Activated CD4-positive, alpha-beta T cell treated with anti-CD3 and anti-CD28 coated beads for 36 hours (primary cell): ENCODE results near the gene DNAJC9. TPM values are rescaled to one million over a fixed set of nuclear protein-coding genes. Genes with fewer than 3 reads are reported as not detected.
A peak's percentile ranks its signal among the peaks of the same experiment; 100 is the strongest.

Experiments
- ATAC-seq: fragments of 200-7000 bp; cut with Tn5 transposase; one replicate; pipeline ENCODE4 v1.10.0; 2021; ENCODE audit warnings: mild to moderate bottlenecking, moderate library complexity
- CTCF ChIA-PET: fragments of 350-600 bp; sonication (Branson Sonifier 250); formaldehyde crosslinking; loops from one replicate; lab custom pipeline; 2021; ENCODE audit warnings: antibody characterized with exemption; lab: Charles Lee
- POLR2A ChIA-PET: fragments of 350-600 bp; sonication (Branson Sonifier 250); formaldehyde crosslinking; loops from one replicate; lab custom pipeline; 2021; ENCODE audit warnings: antibody characterized with exemption, inconsistent platforms; lab: Charles Lee
- DNase-seq: peaks from one replicate; pipeline ENCODE4 v3.0.0-alpha.2; 2020
- H3K27ac Mint-ChIP-seq: one replicate; pipeline ENCODE4 v1.8.0; 2021; ENCODE audit warnings: mixed read lengths
- H3K27me3 Mint-ChIP-seq: one replicate; pipeline ENCODE4 v1.8.0; 2021; ENCODE audit warnings: mixed read lengths
- H3K36me3 Mint-ChIP-seq: one replicate; pipeline ENCODE4 v1.8.0; 2021; ENCODE audit warnings: low read depth, mixed read lengths
- H3K4me1 Mint-ChIP-seq: one replicate; pipeline ENCODE4 v1.8.0; 2021; ENCODE audit warnings: mixed read lengths
- H3K4me3 Mint-ChIP-seq: one replicate; pipeline ENCODE4 v1.8.0; 2021; ENCODE audit warnings: mild to moderate bottlenecking, moderate library complexity, mixed read lengths
- H3K9me3 Mint-ChIP-seq: one replicate; pipeline ENCODE4 v1.8.0; 2021; ENCODE audit warnings: low read depth, mixed read lengths
- intact Hi-C, 2 experiments: fragments of 100-400 bp; cut with DNase I in 1 of 2; cut with micrococcal nuclease in 1 of 2; formaldehyde crosslinking; loops; one replicate each; pipeline versions ENCODE4 v1.14.2 to v1.15.1; 2022 to 2024; cut with DNase I, micrococcal nuclease
- total RNA-seq, 2 experiments: library from RNA; stranded (reverse); gene quantifications; one replicate each; pipeline ENCODE4 v1.2.3, GENCODE V29; 2021

DNAJC9 gene, protein sequence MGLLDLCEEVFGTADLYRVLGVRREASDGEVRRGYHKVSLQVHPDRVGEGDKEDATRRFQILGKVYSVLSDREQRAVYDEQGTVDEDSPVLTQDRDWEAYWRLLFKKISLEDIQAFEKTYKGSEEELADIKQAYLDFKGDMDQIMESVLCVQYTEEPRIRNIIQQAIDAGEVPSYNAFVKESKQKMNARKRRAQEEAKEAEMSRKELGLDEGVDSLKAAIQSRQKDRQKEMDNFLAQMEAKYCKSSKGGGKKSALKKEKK
- 10 to 100 TPM; 36.9 to 45.4 TPM for total RNA-seq

DNA sequence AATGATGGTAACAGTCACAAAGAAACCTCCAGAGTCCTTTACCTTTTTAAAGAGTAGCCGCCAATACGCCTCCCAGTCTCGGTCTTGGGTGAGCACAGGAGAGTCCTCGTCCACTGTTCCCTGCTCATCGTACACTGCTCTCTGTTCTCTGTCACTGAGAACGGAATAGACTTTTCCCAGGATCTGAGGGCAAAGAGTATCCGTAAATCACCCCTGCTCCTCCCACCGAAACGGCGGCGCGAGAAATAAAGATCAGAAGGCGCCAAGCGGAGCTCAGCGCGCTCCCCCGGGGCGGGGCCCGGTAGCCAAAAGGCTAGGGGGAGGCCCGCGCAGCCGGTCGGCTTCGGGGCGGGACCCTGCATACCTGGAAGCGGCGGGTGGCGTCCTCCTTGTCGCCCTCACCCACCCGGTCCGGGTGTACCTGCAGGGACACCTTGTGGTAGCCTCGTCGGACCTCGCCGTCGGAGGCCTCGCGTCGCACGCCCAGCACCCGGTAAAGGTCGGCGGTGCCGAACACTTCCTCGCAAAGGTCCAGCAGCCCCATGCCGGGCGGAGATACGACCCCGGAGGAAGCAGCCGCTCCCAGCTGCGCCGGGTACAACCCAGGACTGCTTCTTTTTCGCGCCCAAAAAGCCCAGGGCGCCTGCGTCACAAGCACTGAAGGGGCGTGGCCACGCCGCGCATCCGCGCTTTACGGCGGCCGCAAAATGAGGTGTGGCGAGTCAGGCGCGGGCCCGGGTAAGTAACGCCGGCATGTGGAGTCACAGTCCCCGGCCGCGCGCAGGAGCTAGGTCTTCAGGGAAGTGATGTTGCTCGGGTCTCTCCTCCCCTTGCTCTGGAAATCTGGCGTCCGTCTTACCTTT lies at the start of gene DNAJC9:
TSS of gene DNAJC9 (minus strand) at position 610 of the 863 bp plus-strand sequence. CDS start at position 544, 66 bp downstream.
- Mint-ChIP-seq H3K36me3 (peaks cover 83% of the 10 kb centered on the region), H3K4me3 (peak within 1 kb of the TSS; percentile 99), H3K27ac (peak within 1 kb of the TSS; percentile 97), H3K9me3 (no peaks in the 10 kb centered on the region), H3K4me1 (peaks cover 58% of the 10 kb centered on the region), H3K27me3 (no peaks in the 10 kb centered on the region)
- CTCF ChIA-PET: interaction anchor here (0.6 to 1.5 kb wide), 4 partner anchors 11 to 63 kb away, joined by 3 to 8 read pairs (median 4); no protein-coding TSS in a partner anchor
- POLR2A ChIA-PET: interaction anchor here (0.6 to 3.3 kb wide), 16 partner anchors 9 to 1721 kb away, joined by 3 to 21 read pairs (median 4); partner anchors contain the start of genes ANXA7, ECD, FAM149B1 and P4HA1
- ATAC-seq (peak; percentile 94), DNase-seq (peak; percentile 99)
- intact Hi-C loops: loop anchor here (1.0 to 10.0 kb wide), 17 partner anchors 79 to 1965 kb away; partner anchors contain the start of genes P4HA1 (in 2 of the 2), ANAPC16 (in 1 of the 2), ANXA7 (in 1 of the 2) and ASCC1 (in 1 of the 2)

DNA sequence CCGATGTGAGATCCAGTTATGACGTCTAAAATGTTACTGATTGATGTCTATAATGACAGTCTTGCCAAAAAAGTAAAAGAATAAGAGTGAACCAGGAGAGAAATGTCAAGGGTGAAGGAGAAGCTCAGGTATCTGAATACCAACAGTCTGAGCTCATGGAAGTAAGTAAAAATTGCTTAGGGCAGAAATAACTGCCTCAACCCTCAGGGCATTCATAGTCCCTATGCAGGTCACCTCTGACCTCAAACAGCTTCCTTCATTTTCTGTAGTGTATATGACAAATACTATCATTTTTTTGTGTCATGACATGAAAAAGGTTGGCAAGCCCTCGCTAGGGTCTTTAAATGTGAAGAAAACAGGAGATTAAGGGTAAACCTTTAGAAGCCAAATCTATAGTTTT lies 46.4 kb upstream of the DNAJC9 start:
- ATAC-seq (no peak), DNase-seq (no peak)
- no peak overlapping the region for H3K27ac Mint-ChIP-seq
- H3K27me3 Mint-ChIP-seq: no peaks in the 10 kb centered on the region
- POLR2A ChIA-PET: no interaction called here
- peaks cover 7% of the 10 kb centered on the region for H3K36me3 Mint-ChIP-seq
- H3K9me3 Mint-ChIP-seq: no peaks in the 10 kb centered on the region
- no peak overlapping the region for H3K4me3 Mint-ChIP-seq
- intact Hi-C loops: no loop called here
- no peaks in the 10 kb centered on the region for H3K4me1 Mint-ChIP-seq
- CTCF ChIA-PET: interaction anchor here (0.6 kb wide), 1 partner anchor 264 kb away, joined by 3 read pairs; no protein-coding TSS in a partner anchor

DNA sequence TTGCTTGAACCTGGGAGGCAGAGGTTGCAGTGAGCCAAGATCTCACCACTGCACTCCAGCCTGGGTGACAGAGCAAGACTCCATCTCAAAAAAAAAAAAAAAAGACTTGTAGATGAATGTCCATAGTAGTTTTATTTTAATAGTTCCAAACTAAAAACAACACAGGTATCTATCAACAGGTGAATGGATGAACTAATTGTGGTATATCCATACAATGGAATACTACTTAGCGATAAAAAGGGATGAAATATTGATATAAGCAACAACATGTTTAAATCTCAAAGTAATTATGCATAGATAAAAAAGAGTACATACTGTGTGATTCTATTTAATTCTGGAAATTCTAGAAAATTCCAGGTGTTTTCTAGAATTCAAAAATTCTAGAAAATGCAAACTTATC lies 42.9 kb upstream of the DNAJC9 start:
- ATAC-seq (no peak), DNase-seq (no peak)
- Mint-ChIP-seq H3K36me3 (peaks cover 7% of the 10 kb centered on the region), H3K9me3 (no peaks in the 10 kb centered on the region), H3K27me3 (no peaks in the 10 kb centered on the region), H3K27ac (no peak overlapping the region), H3K4me3 (no peak overlapping the region), H3K4me1 (no peaks in the 10 kb centered on the region)
- CTCF ChIA-PET: no interaction called here
- POLR2A ChIA-PET: no interaction called here
- intact Hi-C loops: no loop called here

DNA sequence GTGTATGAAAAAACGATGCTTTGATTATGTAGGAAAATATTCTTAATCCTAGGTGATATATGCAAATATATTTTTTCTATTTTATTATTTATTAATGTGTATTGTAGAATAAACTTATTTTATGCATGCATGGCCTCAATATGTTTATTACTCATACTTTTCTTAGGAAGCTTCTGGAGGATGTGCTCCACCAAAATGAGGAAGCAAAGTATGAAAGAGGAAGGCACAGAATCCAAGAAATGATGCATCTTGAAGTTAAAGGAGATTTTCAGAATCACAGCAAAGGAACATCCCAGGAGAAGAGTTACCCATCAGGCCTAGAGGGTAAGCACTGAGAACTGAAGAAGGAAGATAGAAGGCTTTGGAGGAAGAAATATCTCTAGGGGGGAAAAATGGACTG lies 40.4 kb upstream of the DNAJC9 start:
- ChIA-PET CTCF (no interaction called here), POLR2A (no interaction called here)
- no peaks in the 10 kb centered on the region for H3K9me3 Mint-ChIP-seq
- intact Hi-C loops: no loop called here
- H3K4me1 Mint-ChIP-seq: no peaks in the 10 kb centered on the region
- H3K36me3 Mint-ChIP-seq: peaks cover 7% of the 10 kb centered on the region
- no peaks in the 10 kb centered on the region for H3K27me3 Mint-ChIP-seq
- no peak overlapping the region for H3K27ac Mint-ChIP-seq
- no peak overlapping the region for H3K4me3 Mint-ChIP-seq
- ATAC-seq: no peak
- no peak for DNase-seq

DNA sequence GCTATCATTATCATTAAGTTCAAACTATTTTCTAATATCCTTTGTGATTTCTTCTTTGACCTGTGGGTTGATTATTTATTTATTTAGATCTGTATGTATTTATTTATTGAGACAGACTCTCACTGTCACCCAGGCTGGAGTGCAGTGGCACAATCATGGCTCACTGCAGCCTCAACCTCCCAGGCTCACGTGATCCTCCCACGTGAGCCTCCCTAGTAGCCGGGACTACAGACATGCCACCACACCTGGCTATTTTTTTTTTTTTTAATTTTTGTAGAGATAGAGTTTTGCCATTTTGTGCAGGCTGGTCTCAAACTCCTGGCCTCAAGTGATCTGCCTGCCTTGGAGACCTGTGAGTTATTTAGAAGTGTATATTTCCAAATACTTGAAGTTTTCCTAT lies 34.0 kb upstream of the DNAJC9 start:
- no peaks in the 10 kb centered on the region for H3K36me3 Mint-ChIP-seq
- ATAC-seq (no peak), DNase-seq (no peak)
- no peaks in the 10 kb centered on the region for H3K4me1 Mint-ChIP-seq
- H3K9me3 Mint-ChIP-seq: no peaks in the 10 kb centered on the region
- no peak overlapping the region for H3K4me3 Mint-ChIP-seq
- no peaks in the 10 kb centered on the region for H3K27me3 Mint-ChIP-seq
- no peak overlapping the region for H3K27ac Mint-ChIP-seq
- ChIA-PET CTCF (no interaction called here), POLR2A (interaction anchor here (0.6 kb wide), 1 partner anchor 119 kb away, joined by 4 read pairs; no protein-coding TSS in a partner anchor)
- intact Hi-C loops: no loop called here

DNA sequence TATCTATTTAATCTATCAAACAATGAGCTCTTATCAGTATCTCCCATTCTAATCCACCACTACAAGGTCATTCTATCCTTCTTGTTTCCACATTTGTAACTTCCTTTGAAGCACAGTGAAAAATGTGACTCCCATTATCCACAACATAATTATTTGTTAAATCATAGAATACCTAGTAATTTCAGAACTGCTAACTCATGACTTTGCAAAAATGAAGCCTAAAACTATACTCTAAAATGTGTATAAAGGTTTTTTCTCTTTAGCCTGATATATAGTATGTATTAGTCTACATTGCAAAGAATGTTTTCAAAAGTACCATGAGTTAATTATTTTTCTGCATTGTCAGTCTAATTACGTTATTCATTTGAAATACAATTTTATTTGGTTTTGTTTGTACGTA lies 17.4 kb upstream of the DNAJC9 start:
- intact Hi-C loops: loop anchor here in 1 of 2 experiments (1.0 kb wide), 1 partner anchor 380 kb away; no protein-coding TSS in a partner anchor
- Mint-ChIP-seq H3K27me3 (no peaks in the 10 kb centered on the region), H3K9me3 (no peaks in the 10 kb centered on the region), H3K4me3 (no peak overlapping the region), H3K4me1 (peaks cover 3% of the 10 kb centered on the region), H3K27ac (no peak overlapping the region), H3K36me3 (no peaks in the 10 kb centered on the region)
- ChIA-PET POLR2A (interaction anchor here (1.0 kb wide), 1 partner anchor 18 kb away, joined by 4 read pairs; the partner anchor contains the start of gene DNAJC9), CTCF (interaction anchor here (1.0 to 2.1 kb wide), 8 partner anchors 8 to 380 kb away, joined by 3 to 20 read pairs (median 4); partner anchors contain the start of genes DNAJC9 and MRPS16)
- no peak for ATAC-seq
- DNase-seq: no peak

DNA sequence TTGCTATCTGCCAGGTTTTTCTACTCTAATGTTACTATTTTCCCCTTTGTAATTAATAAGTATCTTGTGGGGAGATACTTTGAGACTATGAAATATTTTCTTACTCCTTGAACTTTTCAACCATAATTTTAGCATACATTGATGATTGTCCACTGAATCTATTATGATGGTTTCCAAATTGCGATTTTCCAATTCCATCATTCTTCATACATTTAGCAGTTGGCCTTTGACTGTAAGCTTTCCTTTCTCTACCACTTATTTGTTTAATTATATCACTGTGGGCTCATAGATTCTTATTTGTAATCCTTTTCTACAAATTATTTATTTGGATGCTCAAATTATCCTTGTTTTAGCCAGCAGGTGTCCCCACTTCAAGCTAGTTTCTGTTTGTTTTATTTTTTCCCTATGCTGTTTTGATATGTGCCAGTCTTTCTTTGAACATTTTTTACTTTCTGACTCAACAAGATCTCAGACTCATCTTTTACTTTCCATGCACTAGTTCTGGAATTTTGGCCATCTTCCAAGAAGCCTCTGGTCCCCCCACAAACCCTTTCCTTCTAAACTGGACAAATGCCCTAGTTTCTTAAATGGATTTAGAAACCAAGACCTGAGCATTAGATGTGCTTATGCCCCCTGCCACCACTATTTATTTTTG lies 16.8 kb upstream of the DNAJC9 start:
- DNase-seq: peak; percentile 7
- POLR2A ChIA-PET: interaction anchor here (1.0 kb wide), 1 partner anchor 17 kb away, joined by 4 read pairs; the partner anchor contains the start of gene DNAJC9

DNA sequence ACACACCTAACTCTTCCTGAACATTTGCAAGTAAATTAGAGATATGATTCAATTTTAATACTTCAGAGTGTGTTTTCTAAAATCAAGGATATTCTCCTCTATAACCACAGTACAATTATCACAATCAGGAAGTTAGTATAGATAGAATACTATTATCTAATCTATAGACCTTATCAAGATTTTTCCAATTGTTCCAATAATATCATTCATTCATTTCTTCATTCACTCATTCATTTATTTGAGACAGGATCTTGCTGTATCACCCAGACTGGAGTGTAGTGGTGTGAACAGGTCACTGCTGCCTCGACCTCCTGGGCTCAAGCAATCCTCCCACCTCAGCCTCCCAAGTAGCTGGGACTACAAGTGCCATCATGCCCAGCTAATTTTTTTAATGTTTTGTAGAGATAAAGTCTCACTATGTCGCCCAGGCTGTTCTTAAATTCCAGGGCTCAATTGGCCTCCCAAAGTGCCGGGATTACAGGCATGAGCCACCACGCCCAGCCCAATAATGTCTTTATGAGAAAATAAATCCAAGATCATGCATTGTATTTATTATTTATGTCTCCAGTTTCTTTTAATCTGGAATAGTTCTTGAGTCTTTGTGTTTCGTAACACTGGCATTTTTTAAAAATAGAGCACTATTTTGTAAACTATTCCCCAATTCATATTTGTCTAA lies 16.0 kb upstream of the DNAJC9 start:
- Mint-ChIP-seq H3K36me3 (no peaks in the 10 kb centered on the region), H3K4me1 (peaks cover 3% of the 10 kb centered on the region), H3K4me3 (no peak overlapping the region), H3K9me3 (peaks cover 7% of the 10 kb centered on the region), H3K27ac (no peak overlapping the region), H3K27me3 (no peaks in the 10 kb centered on the region)
- ATAC-seq (no peak), DNase-seq (no peak)
- intact Hi-C loops: no loop called here
- ChIA-PET CTCF (interaction anchor here (0.7 to 2.1 kb wide), 5 partner anchors 9 to 511 kb away, joined by 3 to 20 read pairs (median 3); partner anchors contain the start of gene MRPS16), POLR2A (interaction anchor here (1.8 kb wide), 1 partner anchor 10 kb away, joined by 3 read pairs; the partner anchor contains the start of gene MRPS16)

More for the DNA sequence above, 16.8 kb upstream of the DNAJC9 start:
- H3K4me3 Mint-ChIP-seq: no peak overlapping the region
- intact Hi-C loops: loop anchor here in 1 of 2 experiments (1.0 kb wide), 1 partner anchor 380 kb away; no protein-coding TSS in a partner anchor
- CTCF ChIA-PET: interaction anchor here (1.0 to 2.1 kb wide), 10 partner anchors 8 to 381 kb away, joined by 3 to 20 read pairs (median 4); partner anchors contain the start of genes DNAJC9 and MRPS16
- H3K4me1 Mint-ChIP-seq: peaks cover 3% of the 10 kb centered on the region
- H3K36me3 Mint-ChIP-seq: no peaks in the 10 kb centered on the region
- no peak for ATAC-seq
- peaks cover 5% of the 10 kb centered on the region for H3K9me3 Mint-ChIP-seq
- no peaks in the 10 kb centered on the region for H3K27me3 Mint-ChIP-seq
- H3K27ac Mint-ChIP-seq: no peak overlapping the region

DNA sequence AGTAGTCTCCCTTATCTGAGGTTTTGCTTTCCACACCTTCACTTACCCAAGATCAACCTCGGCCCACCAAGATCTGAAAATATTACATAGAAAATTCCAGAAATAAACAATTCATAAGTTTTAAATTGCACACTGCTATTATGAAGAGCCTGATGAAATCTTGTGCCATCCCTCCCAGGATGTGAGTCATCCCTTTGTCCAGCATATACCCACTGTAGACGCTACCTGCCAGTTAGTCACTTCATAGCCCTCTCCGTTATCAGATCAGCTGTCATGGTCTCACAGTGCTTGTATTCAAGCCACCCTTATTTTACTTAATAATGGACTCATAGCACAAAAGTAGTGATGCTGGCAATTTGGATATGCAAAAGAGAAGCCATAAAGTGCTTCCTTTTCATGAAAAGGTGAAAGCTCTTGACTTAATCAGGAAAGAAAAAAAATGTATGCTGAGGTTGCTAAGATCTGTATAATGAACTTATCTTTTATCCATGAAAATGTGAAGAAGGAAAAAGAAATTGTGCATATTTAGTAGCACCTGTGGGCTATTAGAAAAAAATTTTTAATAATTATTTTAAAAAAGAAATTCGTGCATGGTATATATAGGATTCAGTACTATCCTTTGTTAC lies 15.2 kb upstream of the DNAJC9 start:
- Mint-ChIP-seq H3K27me3 (no peaks in the 10 kb centered on the region), H3K36me3 (no peaks in the 10 kb centered on the region), H3K27ac (no peak overlapping the region), H3K4me1 (peaks cover 3% of the 10 kb centered on the region), H3K9me3 (peaks cover 7% of the 10 kb centered on the region), H3K4me3 (no peak overlapping the region)
- intact Hi-C loops: no loop called here
- no peak for ATAC-seq
- no peak for DNase-seq
- ChIA-PET CTCF (interaction anchor here (2.2 kb wide), 1 partner anchor 10 kb away, joined by 6 read pairs; the partner anchor contains the start of gene MRPS16), POLR2A (interaction anchor here (1.8 kb wide), 1 partner anchor 9 kb away, joined by 3 read pairs; the partner anchor contains the start of gene MRPS16)
